NCI-H2171 (cell line): ENCODE data around the gene ZC3H10.
"Not testable (repeated sequence)": the region's sequence is repeated elsewhere in the genome, so short reads cannot be mapped to it uniquely, and the experiment has no call there.

Experiments
- DNase-seq: peaks from one replicate; lab custom pipeline; 2025; lab: John Stamatoyannopoulos, UW

Gene ZC3H10

GRCh38 chr12:56117778-56118687 is at the start of gene ZC3H10:
TSS of gene ZC3H10 (plus strand) at chr12:56118266. CDS start at chr12:56120563, 2,297 bp downstream.
- peak; percentile 99 for DNase-seq

GRCh38 chr12:56071648-56072047 is 46.4 kb upstream of the ZC3H10 start:
- no peak for DNase-seq

- no peak for DNase-seq
Observed at GRCh38 chr12:56074396-56074795, 43.7 kb upstream of the ZC3H10 start.

GRCh38 chr12:56077966-56078365 is 40.1 kb upstream of the ZC3H10 start:
- DNase-seq: not testable (repeated sequence)

- no peak for DNase-seq
Observed at GRCh38 chr12:56078427-56078826, 39.6 kb upstream of the ZC3H10 start.

- DNase-seq: peak; percentile 55
Observed at GRCh38 chr12:56078931-56079722, 38.9 kb upstream of the ZC3H10 start.

- peak; percentile 64 for DNase-seq
Observed at GRCh38 chr12:56079723-56080555, 38.1 kb upstream of the ZC3H10 start, which contains the start of gene ERBB3. TSS of gene ERBB3 (plus strand) at chr12:56080165. CDS start at chr12:56080301, 136 bp downstream.

GRCh38 chr12:56080556-56081138 is 37.4 kb upstream of the ZC3H10 start:
- DNase-seq: peak; percentile 12

GRCh38 chr12:56081393-56082347 is 36.4 kb upstream of the ZC3H10 start:
- DNase-seq: no peak

- DNase-seq: no peak
Observed at GRCh38 chr12:56082382-56082781, 35.7 kb upstream of the ZC3H10 start.

- DNase-seq: no peak
Observed at GRCh38 chr12:56082967-56083366, 35.1 kb upstream of the ZC3H10 start.

GRCh38 chr12:56084958-56085543 is 33.0 kb upstream of the ZC3H10 start:
- DNase-seq: no peak

GRCh38 chr12:56086096-56086495 is 32.0 kb upstream of the ZC3H10 start:
- DNase-seq: no peak

- DNase-seq: no peak
Observed at GRCh38 chr12:56086608-56087007, 31.5 kb upstream of the ZC3H10 start.

GRCh38 chr12:56087220-56087619 is 30.8 kb upstream of the ZC3H10 start:
- DNase-seq: no peak

GRCh38 chr12:56097738-56098137 is 20.3 kb upstream of the ZC3H10 start:
- DNase-seq: no peak

GRCh38 chr12:56098592-56098991 is 19.5 kb upstream of the ZC3H10 start:
- no peak for DNase-seq

- no peak for DNase-seq
Observed at GRCh38 chr12:56099787-56100186, 18.3 kb upstream of the ZC3H10 start.

- no peak for DNase-seq
Observed at GRCh38 chr12:56101045-56101444, 17.0 kb upstream of the ZC3H10 start.

GRCh38 chr12:56102683-56103065 is 15.4 kb upstream of the ZC3H10 start:
- no peak for DNase-seq
